H1 (cell line): ENCODE results near the gene KLHL36. TPM values are rescaled to one million over a fixed set of nuclear protein-coding genes. Genes with fewer than 3 reads are reported as not detected.

Experiments
- CTCF ChIA-PET: fragments of 300-600 bp; sonication (Branson Sonifier 250); formaldehyde crosslinking; loops from one replicate; lab custom pipeline; 2021; ENCODE audit not compliant: partially characterized antibody; lab: Charles Lee
- POLR2A ChIA-PET: fragments of 300-600 bp; sonication (Branson Sonifier 250); formaldehyde crosslinking; loops from one replicate; lab custom pipeline; 2021; ENCODE audit warnings: inconsistent platforms; ENCODE audit not compliant: partially characterized antibody; lab: Charles Lee
- DNase-seq, 2 experiments: peaks; one replicate each; pipeline versions ENCODE4 v3.0.0 to v3.0.0-alpha.2; 2010 to 2022; ENCODE audit warnings: low spot score in 2 of 2, low read depth in 1 of 2, mixed read lengths in 1 of 2
- FAIRE-seq: peaks from 2 replicates; lab custom pipeline; 2011; peaks lifted over from hg19 to GRCh38; lab: Jason Lieb, UNC
- H2AFZ ChIP-seq: 2 replicates; pipeline ENCODE4 v1.8.1; 2012; ENCODE audit warnings: low read length, inconsistent platforms
- H2AK5ac ChIP-seq: 2 replicates; pipeline ENCODE4 v1.6.1; 2013; ENCODE audit warnings: low read depth, low read length
- H2BK120ac ChIP-seq: replicated peaks from 2 replicates; pipeline ENCODE3; 2013; ENCODE audit warnings: low read depth, low read length, inconsistent platforms
- H2BK12ac ChIP-seq: 2 replicates; pipeline ENCODE4 v1.6.1; 2013; ENCODE audit warnings: low read depth, low read length
- H2BK15ac ChIP-seq: 2 replicates; pipeline ENCODE4 v1.6.1; 2013; ENCODE audit warnings: low read length
- H2BK20ac ChIP-seq: 2 replicates; pipeline ENCODE4 v1.6.1; 2013; ENCODE audit warnings: low read length
- H2BK5ac ChIP-seq: 2 replicates; pipeline ENCODE4 v1.6.1; 2013; ENCODE audit warnings: low read depth, low read length
- H3K14ac ChIP-seq: 2 replicates; pipeline ENCODE4 v1.6.1; 2013; ENCODE audit warnings: inconsistent platforms; ENCODE audit not compliant: insufficient read length
- H3K18ac ChIP-seq: 2 replicates; pipeline ENCODE4 v1.6.1; 2013; ENCODE audit warnings: low read length; ENCODE audit errors: extremely low read depth
- H3K23ac ChIP-seq: 2 replicates; pipeline ENCODE4 v1.6.1; 2013; ENCODE audit warnings: inconsistent platforms; ENCODE audit not compliant: insufficient read length
- H3K23me2 ChIP-seq: 2 replicates; pipeline ENCODE4 v1.6.1; 2013; ENCODE audit warnings: low read depth, low read length
- H3K27ac ChIP-seq: 2 replicates; pipeline ENCODE4 v1.6.1; 2011; ENCODE audit warnings: low read depth, low read length, inconsistent platforms
- H3K27me3 ChIP-seq, 4 experiments: replicated peaks in 1 of 4; 1 replicate in 1 of 4; 2 replicates in 3 of 4; pipeline versions ENCODE4 v1.6.1 to v1.8.1; 2011 to 2013; ENCODE audit warnings: low read length in 3 of 4, mild to moderate bottlenecking in 3 of 4, inconsistent platforms in 2 of 4, mixed read lengths in 2 of 4, moderate library complexity in 1 of 4; ENCODE audit not compliant: control insufficient read depth in 3 of 4, insufficient read depth in 3 of 4; ENCODE audit errors: extremely low read depth in 1 of 4
- H3K36me3 ChIP-seq, 4 experiments: 2 replicates each; pipeline versions ENCODE4 v1.6.1 to v1.8.1; 2011 to 2013; ENCODE audit warnings: mild to moderate bottlenecking in 4 of 4, low read length in 3 of 4, moderate library complexity in 2 of 4, control low read depth in 1 of 4, inconsistent platforms in 1 of 4; ENCODE audit not compliant: insufficient read depth in 4 of 4, control insufficient read depth in 2 of 4
- H3K4ac ChIP-seq: replicated peaks from 2 replicates; pipeline ENCODE3; 2013; ENCODE audit warnings: low read length, low read depth, mixed read lengths, inconsistent platforms; ENCODE audit not compliant: insufficient read length
- H3K4me1 ChIP-seq, 4 experiments: replicated peaks in 1 of 4; 1 replicate in 1 of 4; 2 replicates in 3 of 4; pipeline versions ENCODE4 v1.6.1 to v1.8.1; 2011 to 2013; ENCODE audit warnings: low read length in 3 of 4, inconsistent platforms in 2 of 4, mixed read lengths in 1 of 4; ENCODE audit not compliant: insufficient read depth in 4 of 4, control insufficient read depth in 3 of 4
- H3K4me2 ChIP-seq, 2 experiments: 2 replicates each; pipeline versions ENCODE4 v1.6.1 to v1.8.1; 2011 to 2013; ENCODE audit warnings: low read depth in 2 of 2, low read length in 2 of 2, control low read depth in 1 of 2, inconsistent platforms in 1 of 2, mild to moderate bottlenecking in 1 of 2; ENCODE audit not compliant: insufficient read depth in 1 of 2
- H3K4me3 ChIP-seq, 4 experiments: fragments of 200-600, 300-600 bp in 1 of 4; sonication (generic), shearing (Covaris generic), sonication (Bioruptor Twin) in 1 of 4; 2 replicates each; pipeline versions ENCODE4 v1.5.1 to v1.8.1; 2011 to 2016; ENCODE audit warnings: low read length in 4 of 4, low read depth in 3 of 4, control low read depth in 2 of 4, inconsistent platforms in 2 of 4, mild to moderate bottlenecking in 2 of 4, mixed read lengths in 1 of 4, moderate library complexity in 1 of 4; ENCODE audit not compliant: insufficient read depth in 2 of 4; ENCODE audit errors: extremely low read depth in 1 of 4
- H3K56ac ChIP-seq: replicated peaks from 2 replicates; pipeline ENCODE3; 2013; ENCODE audit warnings: low read depth, mild to moderate bottlenecking, mixed read lengths, low read length, inconsistent platforms; ENCODE audit not compliant: insufficient read length
- H3K79me1 ChIP-seq: 2 replicates; pipeline ENCODE4 v1.6.1; 2013; ENCODE audit warnings: low read depth, low read length, control low read depth
- H3K79me2 ChIP-seq, 2 experiments: 2 replicates each; pipeline versions ENCODE4 v1.6.1 to v1.8.1; 2012 to 2013; ENCODE audit warnings: low read length in 2 of 2, mild to moderate bottlenecking in 2 of 2, inconsistent platforms in 1 of 2; ENCODE audit not compliant: insufficient read depth in 2 of 2, control insufficient read depth in 1 of 2
- H3K9ac ChIP-seq, 4 experiments: replicated peaks in 1 of 4; 1 replicate in 1 of 4; 2 replicates in 3 of 4; pipeline versions ENCODE4 v1.6.1 to v1.8.1; 2011 to 2013; ENCODE audit warnings: low read depth in 3 of 4, low read length in 3 of 4, control low read depth in 2 of 4, mild to moderate bottlenecking in 2 of 4, moderate library complexity in 2 of 4, inconsistent platforms in 1 of 4; ENCODE audit errors: extremely low read depth in 1 of 4
- H3K9me3 ChIP-seq, 2 experiments: 2 replicates each; pipeline versions ENCODE4 v1.6.1 to v1.8.1; 2012 to 2013; ENCODE audit warnings: mild to moderate bottlenecking in 2 of 2, moderate library complexity in 2 of 2, control low read depth in 1 of 2, inconsistent platforms in 1 of 2, low read depth in 1 of 2, low read length in 1 of 2, mixed read lengths in 1 of 2; ENCODE audit not compliant: insufficient read depth in 2 of 2
- H4K20me1 ChIP-seq, 2 experiments: replicated peaks in 1 of 2; 2 replicates each; pipeline versions ENCODE3 to v1.8.1; 2011 to 2013; ENCODE audit warnings: inconsistent platforms in 2 of 2, low read length in 2 of 2, mild to moderate bottlenecking in 1 of 2; ENCODE audit not compliant: insufficient read depth in 2 of 2, control insufficient read depth in 1 of 2
- H4K5ac ChIP-seq: 2 replicates; pipeline ENCODE4 v1.6.1; 2013; ENCODE audit warnings: low read length, low read depth, mixed read lengths, inconsistent platforms; ENCODE audit not compliant: insufficient read length
- H4K8ac ChIP-seq: 2 replicates; pipeline ENCODE4 v1.8.0; 2013; ENCODE audit warnings: mild to moderate bottlenecking, moderate library complexity, low read length, inconsistent platforms; ENCODE audit not compliant: insufficient read depth; ENCODE audit errors: extremely low read depth
- H4K91ac ChIP-seq: replicated peaks from 2 replicates; pipeline ENCODE3; 2013; ENCODE audit warnings: low read length, mixed read lengths, inconsistent platforms; ENCODE audit not compliant: insufficient read length
- BACH1 ChIP-seq: IDR thresholded peaks from 2 replicates; pipeline ENCODE4 v1.6.1; 2012; ENCODE audit warnings: low read length, improper control_type of control experiment
- HDAC2 ChIP-seq, 2 experiments: fragments of 300-600 bp in 1 of 2; sonication (generic) in 1 of 2; IDR thresholded peaks; 2 replicates each; pipeline ENCODE4 v1.6.1; 2011 to 2012; ENCODE audit warnings: low read depth in 2 of 2, low read length in 2 of 2, mild to moderate bottlenecking in 2 of 2, moderate library complexity in 2 of 2, borderline replicate concordance in 1 of 2, inconsistent platforms in 1 of 2
- KDM1A ChIP-seq: fragments of 200-600, 300-600 bp; sonication (generic); IDR thresholded peaks from 2 replicates; pipeline ENCODE4 v1.7.1; 2016; ENCODE audit warnings: mild to moderate bottlenecking, low read length, borderline replicate concordance
- KDM4A ChIP-seq: IDR thresholded peaks from one replicate; pipeline ENCODE4 v1.7.1; 2012; ENCODE audit warnings: low read depth, mild to moderate bottlenecking, moderate library complexity, low read length, inconsistent platforms; ENCODE audit not compliant: severe bottlenecking
- SIN3A ChIP-seq, 2 experiments: IDR thresholded peaks in 1 of 2; conservative IDR thresholded peaks in 1 of 2; 2 replicates each; pipeline ENCODE4 v1.6.1; 2011 to 2012; ENCODE audit warnings: low read length in 2 of 2, improper control_type of control experiment in 1 of 2, low read depth in 1 of 2, mild to moderate bottlenecking in 1 of 2
- SIRT6 ChIP-seq: IDR thresholded peaks from one replicate; pipeline ENCODE4 v1.7.1; 2012; ENCODE audit warnings: low read length, inconsistent platforms
- WGBS, 2 experiments: shearing (Covaris generic) in 1 of 2; methylation state at CpG; one replicate each; pipeline versions ENCODE4 v1.1.6 to v1.1.7; 2013 to 2015; ENCODE audit warnings: low lambda C conversion rate in 2 of 2, mixed read lengths in 2 of 2, inconsistent platforms in 1 of 2, low coverage in 1 of 2, missing lambda C conversion rate in 1 of 2; ENCODE audit not compliant: insufficient replicate concordance in 2 of 2, insufficient coverage in 1 of 2, insufficient read length in 1 of 2; ENCODE audit errors: extremely low coverage in 1 of 2, missing lambda C conversion rate in 1 of 2; 5-methylcytosine and 5-hydroxymethylcytosine counted together
- polyA plus RNA-seq, 7 experiments: library from polyadenylated mRNA; depleted of rRNA in 3 of 7; stranded (reverse) in 5 of 7; unstranded in 2 of 7; fragments of >200 nt in 5 of 7; fragments of 200-250 nt in 2 of 7; gene quantifications; 1 replicate in 5 of 7; 2 replicates in 1 of 7; 4 replicates in 1 of 7; pipeline versions ENCODE4 v1.2.1 to v1.2.3, GENCODE V29; 2011 to 2013; ENCODE audit warnings: missing spikeins in 2 of 7, mixed read lengths in 2 of 7
- total RNA-seq: library from RNA; stranded (reverse); fragmentation: NEBNext Ultra II Directional; extraction: Animal tissue kit (Norgen Biotek cat#: 25700); gene quantifications from 2 replicates; pipeline ENCODE4 v1.2.1, GENCODE V29; 2021

KLHL36 gene
- total and polyA plus RNA-seq, 2 of the 8 experiments (the other 6 are each of a cell fraction or from before 2014, with no cell fraction given), result 22.9 to 33.6 TPM

GRCh38 chr16:84680843-84681629, 32.7 kb downstream of the KLHL36 start:
- H3K9me3 ChIP-seq, result no peaks in the 10 kb centered on the region
- no peak overlapping the region for H3K4ac ChIP-seq
- no peaks in the 10 kb centered on the region for H3K36me3 ChIP-seq
- no peaks in the 10 kb centered on the region for H3K23me2 ChIP-seq
- peaks cover 0 to 19% (median 8%) of the 10 kb centered on the region in 4 experiments; a peak in 5 of 7 replicates for H3K4me1 ChIP-seq
- H2BK5ac ChIP-seq, result no peak overlapping the region
- no peak overlapping the region for H4K5ac ChIP-seq
- no peak overlapping the region for H3K23ac ChIP-seq
- H3K27ac ChIP-seq, result no peak overlapping the region
- no peak overlapping the region for H3K14ac ChIP-seq
- H4K20me1 ChIP-seq, result no peaks in the 10 kb centered on the region
- H2BK20ac ChIP-seq, result no peak overlapping the region
- no peak for FAIRE-seq
- no peak overlapping the region for H4K8ac ChIP-seq
- H3K56ac ChIP-seq, result no peak overlapping the region
- WGBS, 2 experiments, result 94% methylated on average over 4 of the region's 4 CpGs; no CpG with 5 or more reads in 1 of the 2 experiments
- H3K4me3 ChIP-seq, result no peak overlapping the region
- no peaks in the 10 kb centered on the region; a peak in 1 of 7 replicates for H3K27me3 ChIP-seq
- no peak overlapping the region for H2AFZ ChIP-seq
- H3K4me2 ChIP-seq, result no peak overlapping the region
- no peak overlapping the region for H4K91ac ChIP-seq
- no peaks in the 10 kb centered on the region for H3K79me1 ChIP-seq
- DNase-seq, result no peak
- no peaks in the 10 kb centered on the region for H3K79me2 ChIP-seq
- no peak for TF ChIP-seq BACH1
- no peak for TF ChIP-seq SIN3A (conservative IDR thresholded peaks at IDR 0.05 in 1 of 2, IDR thresholded peaks at IDR 0.05 in 1 of 2; ENCODE audit: low read depth in 1 of 2, low read length in 2 of 2)
- no peak for TF ChIP-seq KDM1A
- no peak for TF ChIP-seq KDM4A
- TF ChIP-seq SIRT6, result no peak
- TF ChIP-seq HDAC2 (IDR thresholded peaks at IDR 0.05; ENCODE audit: borderline replicate concordance in 1 of 2, low read depth in 2 of 2, low read length in 2 of 2), result no peak
- H2BK12ac ChIP-seq, result no peak overlapping the region
- no peak overlapping the region for H3K18ac ChIP-seq
- no peak overlapping the region for H2BK15ac ChIP-seq
- no peak overlapping the region for H3K9ac ChIP-seq
- no peak overlapping the region for H2AK5ac ChIP-seq
- ChIA-PET POLR2A (interaction anchor here (0.8 to 1.2 kb wide), 2 partner anchors 20 to 44 kb away, joined by 3 read pairs; no protein-coding TSS in a partner anchor), CTCF (interaction anchor here (0.7 to 2.6 kb wide), 4 partner anchors 9 to 57 kb away, joined by 3 to 27 read pairs (median 3); no protein-coding TSS in a partner anchor)
- H2BK120ac ChIP-seq, result no peak overlapping the region
